ENCODE data around the gene HMX2.

The HMX2 gene

GRCh38 chr10:123183724-123184123 is 35.8 kb downstream of the HMX2 start:
- DNase-seq (ENCODE audit: low read depth in 1 of 2, low spot score in 1 of 2): no peak

- DNase-seq (ENCODE audit: low read depth in 1 of 2, low spot score in 1 of 2): no peak
Measured at GRCh38 chr10:123187781-123188180, 39.8 kb downstream of the HMX2 start.

- DNase-seq (ENCODE audit: low read depth in 1 of 2, low spot score in 1 of 2): no peak
Measured at GRCh38 chr10:123191886-123192285, 44.0 kb downstream of the HMX2 start.

GRCh38 chr10:123194056-123194455 is 46.1 kb downstream of the HMX2 start:
- no peak for DNase-seq (ENCODE audit: low read depth in 1 of 2, low spot score in 1 of 2)

Data from activated T-helper 1 cell treated with anti-CD3 and anti-CD28 coated beads, Interleukin-2, amount 50 U/mL, for 16 hours (primary cell).